Skin of body (tissue), 2 donors: ENCODE data around the gene SNRPA1. TPM values are rescaled to one million over a fixed set of nuclear protein-coding genes. Genes with fewer than 3 reads are reported as not detected.
"Not testable (repeated sequence)": the region's sequence is repeated elsewhere in the genome, so short reads cannot be mapped to it uniquely, and the experiment has no call there.

Source experiments
- DNase-seq: peaks from one replicate; lab custom pipeline; 2025; lab: John Stamatoyannopoulos, UW
- total RNA-seq: library from RNA; depleted of rRNA; stranded (reverse); fragments of >200 nt; gene quantifications from one replicate; pipeline ENCODE4 v1.2.3, GENCODE V29; 2014

Gene SNRPA1
- 39.5 TPM for total RNA-seq

DNA sequence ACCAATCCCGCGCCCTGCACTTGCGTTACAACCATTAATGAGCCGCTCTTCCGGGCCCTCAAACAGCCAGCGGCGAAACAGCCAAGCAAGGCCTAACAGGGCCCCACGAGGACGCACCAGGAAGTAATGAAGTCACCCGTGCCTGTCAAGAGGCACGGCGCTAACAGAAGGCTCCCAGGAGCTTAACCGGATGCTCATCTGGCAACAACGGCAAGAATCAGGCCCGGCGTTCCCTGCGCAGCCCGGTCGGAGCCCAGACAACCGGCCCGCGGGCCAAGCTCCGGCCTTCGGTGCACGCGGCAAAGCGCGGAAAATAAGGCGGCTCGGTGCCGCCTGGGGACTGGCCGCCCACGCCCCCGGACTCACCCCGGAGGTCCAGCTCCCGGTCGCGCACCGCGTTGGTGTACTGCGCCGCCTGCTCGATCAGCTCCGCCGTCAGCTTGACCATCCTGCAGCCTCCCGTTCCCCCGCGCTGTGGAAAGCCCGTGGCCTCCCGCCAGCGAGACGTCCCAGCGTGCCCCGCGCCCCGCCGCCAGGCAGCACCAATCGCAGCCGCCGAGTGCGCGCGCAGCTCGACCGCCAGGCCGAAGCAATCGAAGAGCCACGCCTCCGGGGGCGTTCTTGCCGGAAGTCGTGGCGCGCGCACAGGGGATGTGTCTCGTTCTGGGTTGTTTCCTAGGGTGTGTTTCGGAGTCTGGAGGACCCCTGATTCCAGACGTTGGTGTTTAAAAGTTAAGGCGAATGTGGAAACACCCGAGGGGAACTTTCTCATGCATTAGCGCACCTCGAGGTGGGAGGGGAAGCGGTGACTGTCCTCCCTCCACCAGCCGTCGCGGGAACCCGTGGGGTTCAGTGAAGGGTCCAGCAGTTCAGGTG is at the start of gene SNRPA1:
Gene SNRPA1 (minus strand): TSS at position 518 of the 876 bp plus-strand sequence. CDS start 70 bp downstream, at position 448.
- DNase-seq: peak; percentile 93

DNA sequence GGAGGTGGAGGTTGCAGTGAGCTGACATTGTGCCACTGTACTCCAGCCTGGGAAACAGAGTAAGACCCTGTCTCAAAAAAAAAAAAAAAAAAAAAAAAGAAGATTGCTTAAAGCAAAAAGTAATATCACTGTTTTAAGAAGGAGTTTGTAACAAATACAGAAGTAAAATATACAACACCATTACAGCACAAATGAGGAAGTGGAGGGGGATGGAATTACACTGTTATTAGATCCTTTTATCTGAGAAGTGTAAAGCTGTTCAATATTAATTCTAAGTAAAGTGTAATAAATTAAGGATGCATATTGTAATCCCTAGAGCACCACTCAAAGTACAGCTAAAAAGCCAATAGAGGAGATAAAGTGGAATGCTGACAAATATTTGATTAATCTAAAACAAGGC is 47.0 kb upstream of the SNRPA1 start:
- no peak for DNase-seq

DNA sequence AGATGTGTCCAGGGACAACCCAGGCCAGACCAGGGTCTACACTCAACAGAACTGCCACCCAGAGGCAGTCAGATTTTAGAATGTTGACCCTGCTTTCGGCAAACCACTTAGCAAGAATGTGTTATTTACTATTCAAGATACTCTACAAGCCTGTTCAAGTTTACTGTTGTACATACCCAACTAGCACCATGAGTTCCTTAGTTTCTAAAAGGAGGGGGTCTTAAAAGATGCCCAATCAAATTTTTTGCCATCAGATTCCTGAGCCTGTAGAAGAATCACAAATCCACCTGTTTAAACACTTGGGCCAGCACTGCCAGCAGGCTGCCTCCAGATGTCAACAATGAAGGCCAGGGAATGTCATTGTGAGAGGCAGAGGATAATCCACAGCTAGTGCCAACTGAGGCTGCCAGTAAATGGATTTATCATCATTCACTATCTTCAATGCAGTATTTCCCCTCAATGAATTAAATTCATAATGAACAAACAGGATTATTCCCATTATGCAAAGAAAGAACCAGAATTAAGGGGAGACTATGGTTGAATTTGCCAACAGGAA is 43.5 kb upstream of the SNRPA1 start:
- DNase-seq: no peak

- DNase-seq: no peak
Observed at GRCh38 chr15:101337976-101338375, 42.9 kb upstream of the SNRPA1 start.

GRCh38 chr15:101333907-101334789 is 39.1 kb upstream of the SNRPA1 start:
- not testable (repeated sequence) for DNase-seq

GRCh38 chr15:101332061-101332467 is 37.0 kb upstream of the SNRPA1 start:
- DNase-seq: no peak

DNA sequence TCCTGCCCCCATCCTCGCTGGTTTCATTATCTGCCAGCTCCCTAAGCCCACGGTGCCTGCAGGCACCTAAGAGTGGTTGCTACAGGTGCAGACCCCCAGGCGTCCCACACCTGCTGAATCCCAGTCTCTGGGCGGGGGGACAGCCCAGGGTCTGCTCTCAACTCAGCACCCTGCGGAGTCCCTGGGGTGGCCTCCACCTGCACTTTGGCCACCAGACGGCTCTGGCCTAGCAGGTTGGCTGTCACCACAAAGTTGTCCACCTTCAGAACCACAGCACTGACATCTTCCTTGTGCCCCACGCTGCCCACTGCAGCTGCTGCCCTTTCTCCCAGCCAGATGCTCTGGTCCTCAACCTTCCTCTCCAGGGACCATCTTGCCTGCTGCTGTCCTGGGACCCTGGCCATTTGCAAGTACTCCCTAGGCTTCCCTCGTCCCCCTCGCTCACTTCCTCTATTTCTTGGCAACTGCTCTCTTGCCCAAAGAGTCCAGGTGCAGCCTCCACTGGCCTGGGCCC is 34.9 kb upstream of the SNRPA1 start:
- no peak for DNase-seq

GRCh38 chr15:101329309-101329863 is 34.3 kb upstream of the SNRPA1 start:
- no peak for DNase-seq

DNA sequence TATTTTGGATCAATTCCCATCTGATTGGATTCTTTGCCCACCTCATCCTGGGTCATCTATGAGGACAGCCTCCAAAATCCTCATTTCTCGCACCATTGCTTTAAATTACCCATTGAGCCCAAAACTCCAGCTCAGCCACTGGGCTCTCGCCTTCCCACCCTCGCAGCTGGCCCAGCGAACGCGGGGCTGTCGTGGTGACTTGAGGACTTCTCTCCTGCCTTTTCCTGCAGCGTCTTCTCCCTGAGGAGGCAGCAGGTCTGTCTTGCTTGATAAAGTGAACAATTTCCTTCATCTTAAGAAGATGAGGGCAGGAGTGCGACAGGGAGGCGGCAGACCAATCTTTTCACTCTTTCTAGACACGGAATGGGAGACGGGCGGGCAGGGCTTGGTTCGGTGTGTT is 33.0 kb upstream of the SNRPA1 start:
- no peak for DNase-seq

DNA sequence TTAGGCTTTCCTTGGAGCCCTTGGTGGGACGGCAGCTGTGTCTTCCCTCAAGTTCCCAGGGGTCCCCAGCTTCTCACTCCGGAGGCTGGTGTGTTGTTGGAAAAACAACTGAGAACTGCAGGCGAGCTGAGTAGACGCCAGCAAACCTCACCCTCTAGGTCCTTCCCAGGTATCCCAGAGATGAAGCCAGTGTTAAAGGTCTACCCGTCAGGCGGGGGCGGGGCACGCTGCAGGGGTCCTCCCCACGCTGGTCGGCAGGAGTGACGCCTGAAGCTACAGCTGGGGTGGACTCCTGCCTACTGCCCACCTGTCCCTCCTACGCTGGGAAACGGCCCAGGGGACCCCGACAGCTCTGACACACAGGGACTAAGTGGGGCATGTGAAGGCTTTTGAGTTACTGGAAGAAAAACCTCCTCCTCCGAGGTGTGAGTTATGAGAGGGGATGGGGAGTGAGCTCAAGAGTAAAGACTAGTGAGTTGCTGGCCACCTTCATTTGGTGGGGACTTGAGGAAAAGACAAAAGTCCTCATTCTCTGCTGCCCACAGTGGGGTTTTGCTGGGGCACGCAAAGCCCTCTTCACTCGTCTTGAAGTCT is 32.2 kb upstream of the SNRPA1 start:
- DNase-seq: no peak

GRCh38 chr15:101326462-101327146 is 31.6 kb upstream of the SNRPA1 start:
- no peak for DNase-seq

GRCh38 chr15:101326026-101326315 is 30.9 kb upstream of the SNRPA1 start:
- no peak for DNase-seq

DNA sequence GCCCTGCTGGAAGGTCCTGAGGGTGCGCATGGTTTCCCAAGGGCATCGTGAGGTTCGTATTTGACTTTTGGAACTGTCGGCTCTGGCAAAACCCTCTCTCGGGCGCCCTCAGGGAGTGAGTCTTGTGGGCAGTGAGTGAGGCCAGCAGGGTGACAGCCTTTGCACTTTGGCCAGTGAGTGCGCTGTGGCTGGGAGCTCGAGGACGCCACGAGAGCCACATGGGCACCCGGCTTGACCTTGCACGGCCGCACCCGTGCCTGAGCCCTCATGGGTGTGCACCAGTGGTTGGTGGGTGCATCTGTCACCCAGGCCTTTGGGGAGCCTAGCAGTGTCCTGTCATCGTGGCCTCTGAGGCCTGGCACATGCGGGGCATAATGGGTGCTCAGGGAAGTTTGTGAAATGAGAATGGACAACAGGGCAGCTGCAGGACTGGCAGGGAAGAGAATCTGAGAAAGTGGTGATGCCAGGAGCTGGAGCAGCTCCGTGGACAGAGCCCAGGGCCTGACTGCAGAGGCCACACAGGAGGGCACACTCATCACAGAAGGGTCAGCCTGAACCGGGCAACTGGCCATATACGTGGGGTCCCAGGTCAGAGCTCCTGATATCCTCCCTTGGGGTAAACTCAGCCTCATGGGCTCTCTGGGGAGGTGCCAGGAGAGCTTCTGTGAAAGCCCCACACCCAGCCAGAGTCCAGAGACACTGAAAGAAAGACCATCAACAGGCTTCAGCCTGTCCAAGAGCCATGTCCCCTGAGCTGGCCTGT is 30.4 kb upstream of the SNRPA1 start:
- DNase-seq: no peak

GRCh38 chr15:101324524-101325177 is 29.6 kb upstream of the SNRPA1 start:
- no peak for DNase-seq

DNA sequence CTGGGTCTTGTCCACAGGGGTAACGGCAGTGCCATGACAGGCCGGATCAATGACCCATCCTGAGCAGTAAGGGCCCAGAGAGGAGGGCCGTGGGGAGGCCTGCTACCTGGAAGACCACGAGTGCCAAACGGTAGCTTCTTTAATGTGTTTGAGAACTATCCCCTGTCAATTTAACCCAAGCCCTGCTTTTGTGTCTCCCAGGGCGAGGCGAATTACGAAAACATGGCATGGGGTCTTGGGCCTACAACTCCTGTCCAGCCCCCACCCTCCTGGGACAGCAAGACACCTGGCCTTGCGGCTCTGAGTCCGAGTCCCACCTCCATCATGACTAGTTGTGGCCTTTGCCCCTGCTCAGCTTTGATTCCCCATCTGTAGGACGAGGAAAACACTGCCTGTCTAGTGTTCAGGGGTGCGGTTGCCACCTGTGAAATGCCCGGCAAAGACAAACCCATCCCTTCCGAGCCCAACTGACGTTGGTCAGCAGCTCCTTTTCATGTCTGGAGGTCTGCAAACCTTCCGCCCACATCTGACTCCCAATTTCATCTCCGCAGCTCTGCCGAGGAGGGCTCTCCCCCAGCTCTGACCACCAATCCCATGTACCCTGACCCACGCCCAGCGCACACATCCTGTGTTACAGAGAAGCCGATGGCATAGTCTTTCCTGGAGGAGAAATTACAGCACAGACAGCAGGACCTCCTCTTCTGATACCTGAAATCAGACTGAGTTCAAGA is 28.9 kb upstream of the SNRPA1 start:
- DNase-seq: no peak

DNA sequence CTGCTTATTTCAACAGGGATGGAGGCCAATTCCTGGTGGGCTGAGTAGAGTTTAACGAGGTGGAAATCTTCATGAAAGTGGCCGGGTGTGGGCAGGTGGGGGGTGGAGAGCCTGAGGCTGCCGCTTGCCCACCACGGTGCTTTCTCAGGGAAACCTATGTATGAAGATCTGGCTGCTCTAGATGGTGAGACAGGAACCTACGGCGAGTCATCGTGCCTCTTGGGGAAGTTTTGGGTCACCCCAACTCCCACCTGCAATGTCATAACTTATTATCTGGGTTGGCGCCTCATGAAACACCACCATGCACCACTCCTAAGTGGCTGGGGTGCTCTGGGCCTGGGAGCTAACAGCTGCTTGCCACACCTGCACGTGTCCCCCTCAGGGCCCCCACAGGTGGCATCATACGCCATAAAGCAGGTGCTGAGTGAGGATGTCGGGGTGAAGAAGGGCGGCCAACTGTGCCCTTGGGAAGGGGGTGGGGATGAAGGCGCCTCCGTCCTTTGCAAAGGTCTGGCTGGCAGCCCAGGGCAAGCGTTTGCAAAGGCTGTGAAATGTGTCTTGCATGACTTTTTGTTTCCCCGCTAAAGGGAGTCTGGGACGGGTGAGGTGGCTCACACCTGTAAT is 27.9 kb upstream of the SNRPA1 start:
- DNase-seq: no peak

GRCh38 chr15:101322016-101322695 is 27.1 kb upstream of the SNRPA1 start:
- DNase-seq: no peak
